NOMO-1 (cell line): ENCODE measurements around the gene TIFAB.

ENCODE experiments used
- DNase-seq, 2 experiments: peaks; one replicate each; lab custom pipeline; 2025; ENCODE audit not compliant: unreplicated experiment in 2 of 2; lab: John Stamatoyannopoulos, UW

The TIFAB gene

DNA sequence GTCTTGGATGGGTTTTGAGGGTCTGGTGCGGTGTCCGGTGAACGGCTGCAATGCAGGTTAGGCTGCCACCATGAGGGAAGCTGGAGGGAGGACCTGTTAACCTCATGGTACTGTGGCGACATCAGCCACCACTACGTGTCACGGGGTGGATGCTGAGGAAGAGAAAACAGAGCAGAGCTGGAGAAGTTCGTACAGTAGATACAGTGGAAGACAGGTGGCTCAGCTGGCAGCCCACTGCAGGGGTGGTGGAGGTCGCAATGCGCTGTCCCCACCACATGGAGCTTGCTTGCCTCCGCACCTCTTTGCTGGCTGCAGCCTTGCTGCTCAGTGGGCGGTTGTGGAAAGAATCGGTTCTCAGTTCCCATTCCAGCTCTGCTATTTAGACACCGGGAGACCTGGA lies 7.8 kb downstream of the TIFAB start:
- peak in 1 of 2 experiments; percentile 29 for DNase-seq

GRCh38 chr5:135443161-135443960 lies 8.8 kb downstream of the TIFAB start:
- no peak for DNase-seq

DNA sequence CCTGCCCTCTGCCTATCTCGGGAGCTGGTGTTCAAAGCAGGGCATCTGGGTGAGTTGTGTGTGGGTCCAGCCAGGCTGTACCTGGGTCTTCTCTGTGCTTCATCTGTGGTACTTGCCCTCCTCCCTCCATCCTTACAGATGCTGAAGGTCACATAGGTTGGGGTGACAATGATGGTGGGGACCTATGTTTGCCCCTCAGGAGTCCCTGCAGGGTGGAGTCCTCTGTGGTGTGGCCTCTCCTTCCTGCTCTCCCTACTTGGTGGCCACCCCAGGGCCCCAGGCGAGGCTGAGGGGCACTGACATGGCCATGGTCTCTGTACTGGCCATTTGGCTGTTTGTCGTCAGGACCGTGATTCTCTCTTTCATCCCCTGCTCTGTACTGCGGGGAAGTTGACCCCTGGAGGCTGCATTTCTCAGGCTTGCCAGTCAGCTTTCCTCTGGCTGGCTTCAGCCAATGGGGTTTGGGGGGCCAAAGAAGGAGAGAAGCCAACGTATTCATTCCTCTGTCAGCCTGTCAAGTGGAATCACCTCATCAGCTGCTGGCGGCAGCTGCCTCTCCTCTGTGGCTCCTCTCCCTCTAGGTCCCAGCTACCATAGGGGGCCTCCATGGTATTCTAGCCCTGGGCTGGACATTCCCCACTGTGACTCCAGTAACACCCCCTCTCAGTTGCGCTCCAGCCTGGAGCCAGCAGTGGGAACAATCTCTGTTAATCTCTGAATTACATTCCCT lies 9.6 kb downstream of the TIFAB start:
- no peak for DNase-seq

- DNase-seq: no peak
Measured at GRCh38 chr5:135441919-135442318, 10.2 kb downstream of the TIFAB start.

GRCh38 chr5:135441350-135441831 lies 10.8 kb downstream of the TIFAB start:
- no peak for DNase-seq

DNA sequence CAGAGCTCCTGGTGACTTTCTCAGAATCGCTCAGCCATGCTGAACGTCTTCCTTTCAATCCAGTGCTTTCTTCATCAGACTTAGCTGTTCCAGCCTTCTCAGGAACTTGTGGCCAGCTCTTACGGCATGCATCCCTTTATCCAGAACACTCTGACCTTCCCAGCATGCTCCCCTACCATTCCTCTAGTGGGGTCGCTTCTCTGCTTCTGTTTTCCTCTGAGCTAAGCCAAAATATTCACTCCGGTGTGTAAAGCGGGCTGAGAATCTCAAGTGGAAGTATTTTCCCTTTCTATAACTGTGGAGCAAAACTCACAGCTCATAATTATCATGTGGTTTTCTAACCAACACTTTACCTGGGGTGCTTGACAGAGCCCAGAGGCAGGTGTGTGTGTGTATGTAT lies 11.2 kb downstream of the TIFAB start:
- DNase-seq: no peak

DNA sequence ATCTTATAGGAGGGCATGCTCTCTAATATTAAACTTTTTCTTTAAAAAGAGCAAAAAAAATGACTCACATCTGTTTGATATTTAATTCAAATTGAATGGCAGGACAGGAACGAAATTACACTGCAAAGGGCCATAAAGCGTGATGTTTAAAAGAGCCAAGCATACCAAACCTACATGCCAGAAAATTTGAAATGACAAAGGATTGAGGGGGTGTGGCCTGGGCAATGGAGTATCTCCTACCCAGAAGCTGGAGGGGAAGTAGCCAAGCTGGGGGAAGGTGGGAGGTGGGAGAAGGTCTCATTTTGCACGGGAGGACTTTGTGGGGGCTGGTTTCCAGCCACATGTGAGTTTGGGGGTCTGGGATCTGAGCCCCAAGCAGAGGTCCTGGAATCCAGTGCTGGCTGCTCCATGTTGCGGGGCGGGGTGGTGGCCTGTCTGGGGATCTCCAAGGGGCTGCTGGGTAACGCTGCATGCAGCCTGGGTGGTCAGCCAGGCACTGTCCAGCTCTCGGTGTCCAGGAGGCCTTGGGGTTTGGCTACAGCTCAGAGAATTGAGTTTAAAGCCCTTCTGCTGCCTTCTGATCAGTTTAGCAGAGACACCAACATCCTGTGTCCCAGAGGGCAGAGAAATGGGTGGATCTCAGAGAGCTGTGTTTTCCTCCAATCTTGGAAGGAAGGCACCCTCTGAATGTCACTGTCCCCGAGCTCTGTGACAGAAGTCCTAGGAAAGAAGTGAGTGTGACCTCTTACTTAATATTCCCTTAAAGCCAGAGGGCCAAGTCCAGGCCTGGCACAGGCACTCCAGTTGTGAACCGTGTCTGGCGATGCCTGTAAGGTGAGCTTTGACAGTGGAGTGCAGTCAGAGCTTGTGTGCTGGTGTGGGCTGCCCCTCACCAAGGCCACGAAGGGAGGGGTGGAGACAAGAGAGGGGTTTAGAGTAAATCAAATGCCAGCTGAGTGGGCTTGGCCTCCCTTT lies 12.6 kb downstream of the TIFAB start:
- no peak for DNase-seq

DNA sequence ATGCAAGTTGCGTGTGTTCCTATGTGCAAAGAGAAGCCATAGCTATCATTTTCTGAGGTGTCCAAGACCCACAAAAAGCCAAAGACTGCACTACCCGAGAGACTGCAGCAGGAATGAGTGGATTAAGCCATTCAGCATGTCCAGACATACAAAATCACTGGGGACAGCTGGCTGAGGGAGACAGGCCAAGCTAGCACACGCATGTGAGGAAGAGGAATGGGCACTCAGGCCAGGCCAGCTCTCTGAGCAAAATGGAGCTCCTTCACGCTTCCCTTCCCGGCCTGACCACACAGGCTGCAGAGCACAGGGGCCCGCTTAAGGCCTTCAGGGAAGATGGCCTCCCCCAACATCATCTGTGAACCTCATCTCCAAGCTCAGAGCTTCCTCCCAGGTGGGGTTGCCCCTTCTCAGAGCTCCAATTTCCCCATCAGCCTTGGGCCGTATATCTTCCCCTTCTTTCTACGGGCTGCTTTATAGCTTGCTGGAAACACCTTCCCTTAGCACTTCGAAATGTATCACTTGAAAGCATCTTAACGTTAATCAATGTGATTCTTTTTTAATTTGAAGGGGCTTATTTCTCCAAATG lies 13.4 kb downstream of the TIFAB start:
- DNase-seq: no peak

GRCh38 chr5:135437796-135438560 lies 14.2 kb downstream of the TIFAB start:
- DNase-seq: no peak

DNA sequence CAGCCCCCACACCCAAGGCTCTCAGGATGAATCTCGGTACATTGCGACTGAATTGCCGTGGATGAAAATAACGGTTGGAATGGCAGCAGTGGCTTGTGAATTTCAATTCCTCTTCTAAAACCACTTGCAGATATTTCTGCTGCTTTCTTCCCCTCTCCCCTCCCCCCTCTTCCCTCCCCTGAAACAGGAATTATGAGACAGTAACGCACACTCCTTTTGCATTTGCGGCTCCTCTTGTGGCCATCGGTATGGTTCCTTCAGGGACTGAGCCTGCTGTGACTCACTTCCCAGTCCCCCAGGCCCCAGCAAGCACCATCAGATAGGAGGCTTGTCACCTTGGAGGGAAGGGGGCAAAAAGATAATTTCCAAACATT lies 14.7 kb downstream of the TIFAB start:
- DNase-seq: peak; percentile 83 to 86

DNA sequence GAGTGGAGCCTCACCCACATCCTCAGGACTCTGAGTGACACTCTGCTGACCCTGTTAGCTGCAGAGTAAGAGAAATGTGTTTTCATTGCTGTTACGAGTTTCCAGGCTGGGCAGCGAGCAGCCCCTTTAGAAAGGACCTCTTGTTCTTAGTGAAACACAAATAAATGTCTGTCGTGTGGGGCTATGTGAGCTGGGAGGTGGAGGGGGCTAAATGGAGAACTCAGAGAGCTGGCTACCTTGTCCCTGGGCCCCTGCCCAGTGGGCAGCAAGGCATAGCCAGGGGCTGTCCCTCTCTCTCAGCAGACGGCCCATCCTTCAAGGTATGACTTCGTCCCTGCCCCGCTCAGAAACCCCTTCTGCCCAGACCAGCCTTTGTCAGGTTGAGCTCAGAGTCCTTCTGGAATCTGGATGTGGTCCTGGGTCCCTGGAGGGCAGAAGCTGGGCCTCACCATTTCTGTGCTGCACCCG lies 15.2 kb downstream of the TIFAB start:
- DNase-seq: no peak

- no peak for DNase-seq
Measured at GRCh38 chr5:135435467-135436330, 16.5 kb downstream of the TIFAB start.

GRCh38 chr5:135434591-135435466 lies 17.3 kb downstream of the TIFAB start:
- no peak for DNase-seq

- DNase-seq: peak; percentile 52 to 71
Measured at GRCh38 chr5:135433681-135434426, 18.3 kb downstream of the TIFAB start.

DNA sequence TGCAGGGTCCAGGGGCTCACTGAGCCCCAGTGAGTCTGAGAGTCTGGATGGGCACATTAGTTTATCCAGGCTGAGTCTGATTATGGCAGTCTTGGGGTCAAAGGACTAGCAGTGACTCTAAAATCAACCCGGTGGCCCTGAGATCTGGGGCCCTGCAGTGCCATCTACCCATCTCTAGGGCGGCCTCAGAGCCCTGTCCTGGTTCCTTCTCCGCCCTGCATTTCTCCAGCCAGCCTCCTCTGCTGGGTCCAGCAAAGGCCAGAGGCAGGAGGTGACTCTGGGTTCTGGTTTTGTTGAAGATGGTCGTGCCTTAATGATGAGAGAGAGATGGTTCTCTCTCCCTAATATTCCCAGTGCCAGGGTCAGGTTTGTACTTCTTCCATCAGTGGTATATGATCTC lies 20.0 kb downstream of the TIFAB start:
- DNase-seq: no peak

GRCh38 chr5:135430135-135430437 lies 22.1 kb downstream of the TIFAB start:
- no peak for DNase-seq
